HepG2 (cell line): ENCODE data around the gene CFAP97D1. TPM values are rescaled to one million over a fixed set of nuclear protein-coding genes. Genes with fewer than 3 reads are reported as not detected.

ENCODE experiments used
- ATF7-NPFF ChIP-seq: sonication (generic); formaldehyde crosslinking; IDR thresholded peaks from 2 replicates; pipeline ENCODE4 v1.8.1; 2023; ENCODE audit warnings: mild to moderate bottlenecking, low read depth, missing genetic modification reagents, moderate library complexity
- FOXP1 ChIP-seq, 2 experiments: fragments of 450-650 bp in 1 of 2; IDR thresholded peaks; 2 replicates each; pipeline ENCODE4 v1.6.1; 2017 to 2018; ENCODE audit warnings: antibody characterized with exemption in 1 of 2
- MEF2D ChIP-seq: sonication (generic); formaldehyde crosslinking; IDR thresholded peaks from 2 replicates; pipeline ENCODE4 v1.5.1; 2020; ENCODE audit warnings: mild to moderate bottlenecking, missing genetic modification reagents
- NR2F1 ChIP-seq, 2 experiments: fragments of 450-650 bp in 1 of 2; formaldehyde crosslinking in 1 of 2; IDR thresholded peaks; 2 replicates each; pipeline versions ENCODE4 v1.5.0 to v1.6.1; 2016 to 2020; ENCODE audit warnings: mild to moderate bottlenecking in 1 of 2, missing compliant biosample characterization in 1 of 2, missing genetic modification reagents in 1 of 2, moderate library complexity in 1 of 2
- POLR2AphosphoS5 ChIP-seq: IDR thresholded peaks from 2 replicates; pipeline ENCODE4 v1.6.1; 2012; ENCODE audit warnings: low read depth, low read length
- RFXANK ChIP-seq: IDR thresholded peaks from 2 replicates; pipeline ENCODE4 v1.6.1; 2016
- SMAD9 ChIP-seq: sonication (generic); formaldehyde crosslinking; IDR thresholded peaks from 2 replicates; pipeline ENCODE4 v1.5.1; 2020; ENCODE audit warnings: mild to moderate bottlenecking, missing genetic modification reagents
- SMC3 ChIP-seq: IDR thresholded peaks from 2 replicates; pipeline ENCODE4 v1.6.1; 2011; ENCODE audit warnings: low read length, improper control_type of control experiment
- SRF ChIP-seq: IDR thresholded peaks from 2 replicates; pipeline ENCODE4 v1.6.1; 2011; ENCODE audit warnings: mild to moderate bottlenecking, low read depth, low read length, moderate library complexity
- TOPORS ChIP-seq: sonication (generic); formaldehyde crosslinking; IDR thresholded peaks from 2 replicates; pipeline ENCODE4 v1.8.0; 2023; ENCODE audit warnings: mild to moderate bottlenecking, missing genetic modification reagents
- WIZ ChIP-seq: sonication (generic); formaldehyde crosslinking; IDR thresholded peaks from 2 replicates; pipeline ENCODE4 v1.5.1; 2020; ENCODE audit warnings: mild to moderate bottlenecking, missing genetic modification reagents
- XRCC5 ChIP-seq: fragments of 200-400 bp; formaldehyde crosslinking; optimal IDR thresholded peaks from 2 replicates; pipeline ENCODE3; 2017; ENCODE audit warnings: mild to moderate bottlenecking, low read length
- ZFP41 ChIP-seq: sonication (generic); formaldehyde crosslinking; IDR thresholded peaks from 2 replicates; pipeline ENCODE4 v1.4.0; 2020; ENCODE audit warnings: mild to moderate bottlenecking, missing genetic modification reagents, borderline replicate concordance
- ZNF253 ChIP-seq: sonication (generic); formaldehyde crosslinking; IDR thresholded peaks from 2 replicates; pipeline ENCODE4 v1.8.0; 2022; ENCODE audit warnings: mild to moderate bottlenecking, missing genetic modification reagents, borderline replicate concordance
- ZNF331 ChIP-seq: sonication (generic); formaldehyde crosslinking; IDR thresholded peaks from 2 replicates; pipeline ENCODE4 v1.4.0; 2020; ENCODE audit warnings: missing genetic modification reagents
- ZNF430 ChIP-seq: sonication (generic); formaldehyde crosslinking; IDR thresholded peaks from 2 replicates; pipeline ENCODE4 v1.9.0; 2021; ENCODE audit warnings: mild to moderate bottlenecking, missing genetic modification reagents
- ZNF615 ChIP-seq: sonication (generic); formaldehyde crosslinking; IDR thresholded peaks from 2 replicates; pipeline ENCODE4 v1.5.0; 2020; ENCODE audit warnings: mild to moderate bottlenecking, missing genetic modification reagents, borderline replicate concordance
- ZSCAN29 ChIP-seq: sonication (generic); formaldehyde crosslinking; conservative IDR thresholded peaks from 2 replicates; pipeline ENCODE4 v1.4.0; 2020; ENCODE audit warnings: mild to moderate bottlenecking, missing genetic modification reagents
- polyA plus RNA-seq, 8 experiments: library from polyadenylated mRNA; depleted of rRNA in 3 of 8; stranded (reverse) in 7 of 8; unstranded in 1 of 8; fragments of >200 nt; fragmentation: Illumina TruSeq in 4 of 8; extraction: Trizol in 4 of 8; gene quantifications; 2 replicates each; pipeline versions ENCODE4 v1.2.1 to v1.2.3, GENCODE V29; 2011 to 2016; ENCODE audit warnings: low read depth in 4 of 8, missing spikeins in 1 of 8, mixed read lengths in 1 of 8; ENCODE audit not compliant: insufficient read depth in 1 of 8
- total RNA-seq, 5 experiments: library from RNA; depleted of rRNA; stranded (reverse); fragments of >200 nt; fragmentation: Illumina TruSeq; extraction: Trizol; gene quantifications; 2 replicates each; pipeline ENCODE4 v1.2.3, GENCODE V29; 2016; ENCODE audit warnings: low read depth in 1 of 5
- TF ChIP-seq, protein P1 (sequence below): sonication (generic); IDR thresholded peaks from 2 replicates; pipeline ENCODE4 v1.6.1; 2016; ENCODE audit warnings: low read depth, borderline replicate concordance
- TF ChIP-seq, protein P2 (sequence below): IDR thresholded peaks from 2 replicates; pipeline ENCODE4 v1.6.1; 2018; ENCODE audit warnings: missing genetic modification reagents
- TF ChIP-seq, protein P3 (sequence below): sonication (generic); formaldehyde crosslinking; conservative IDR thresholded peaks from 2 replicates; pipeline ENCODE4 v1.8.1; 2023; ENCODE audit warnings: missing genetic modification reagents
- TF ChIP-seq, protein P4 (sequence below): IDR thresholded peaks from 2 replicates; pipeline ENCODE4 v1.6.1; 2016; ENCODE audit warnings: low read depth, control low read depth
- TF ChIP-seq, protein P5 (sequence below): sonication (generic); formaldehyde crosslinking; IDR thresholded peaks from 2 replicates; pipeline ENCODE4 v1.9.0; 2021; ENCODE audit warnings: missing genetic modification reagents, borderline replicate concordance

The CFAP97D1 gene
- total and polyA plus RNA-seq, 2 of the 13 experiments (the other 11 are each of a cell fraction or from before 2014, with no cell fraction given) = 0.02 TPM; not detected in 1

DNA sequence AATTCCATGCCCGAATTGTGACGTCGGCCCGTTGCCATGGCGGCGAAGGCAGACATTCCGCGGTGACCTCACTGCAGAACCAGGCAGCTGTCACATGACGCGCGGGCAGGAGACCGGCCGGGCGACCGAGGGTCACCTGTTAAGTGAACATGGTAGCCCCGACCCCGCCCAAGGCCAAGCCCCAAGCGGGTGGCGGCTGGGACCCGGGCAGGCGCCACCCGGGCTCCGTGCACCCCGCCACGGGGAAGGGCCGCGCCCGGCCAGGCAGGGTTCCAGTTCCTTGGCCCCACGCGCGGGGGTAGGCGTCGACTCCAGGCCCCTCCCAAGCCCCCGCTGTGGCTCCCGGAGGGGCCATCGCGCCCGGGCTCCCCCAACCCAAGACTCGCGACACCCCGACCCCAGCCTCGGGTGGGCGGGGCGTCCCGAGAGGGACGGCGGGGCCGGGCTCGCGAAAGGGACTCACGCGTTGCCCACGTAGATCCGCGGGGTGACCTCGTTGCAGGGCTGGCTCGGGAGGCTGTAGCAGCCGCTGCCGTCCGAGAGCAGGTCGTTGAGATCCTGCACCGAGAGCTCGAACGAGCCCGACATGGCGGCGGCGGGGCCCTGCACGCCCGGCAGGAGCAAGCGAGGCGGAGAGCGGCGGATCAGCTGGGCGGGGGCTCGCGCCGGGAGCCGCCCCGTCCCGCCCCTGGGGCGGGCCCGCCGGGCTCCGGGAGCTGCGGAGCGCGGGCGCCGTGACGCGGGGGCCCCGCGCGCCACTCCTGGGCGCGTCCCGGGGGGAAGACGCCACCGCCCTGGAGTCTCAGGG, 1.7 kb upstream of the CFAP97D1 start, which contains the start of gene DUSP3 (continued):
- TF ChIP-seq ZSCAN29 = peak; percentile 66; the same call in 1 of the 2 replicates
- TF ChIP-seq, protein P1, sequence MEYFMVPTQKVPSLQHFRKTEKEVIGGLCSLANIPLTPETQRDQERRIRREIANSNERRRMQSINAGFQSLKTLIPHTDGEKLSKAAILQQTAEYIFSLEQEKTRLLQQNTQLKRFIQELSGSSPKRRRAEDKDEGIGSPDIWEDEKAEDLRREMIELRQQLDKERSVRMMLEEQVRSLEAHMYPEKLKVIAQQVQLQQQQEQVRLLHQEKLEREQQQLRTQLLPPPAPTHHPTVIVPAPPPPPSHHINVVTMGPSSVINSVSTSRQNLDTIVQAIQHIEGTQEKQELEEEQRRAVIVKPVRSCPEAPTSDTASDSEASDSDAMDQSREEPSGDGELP = peak; percentile 86
- no peak for TF ChIP-seq FOXP1 (IDR thresholded peaks at IDR 0.05)
- TF ChIP-seq FOXP1 (CRISPR knock-in tag; IDR thresholded peaks at IDR 0.05) = no peak
- TF ChIP-seq, protein P2, sequence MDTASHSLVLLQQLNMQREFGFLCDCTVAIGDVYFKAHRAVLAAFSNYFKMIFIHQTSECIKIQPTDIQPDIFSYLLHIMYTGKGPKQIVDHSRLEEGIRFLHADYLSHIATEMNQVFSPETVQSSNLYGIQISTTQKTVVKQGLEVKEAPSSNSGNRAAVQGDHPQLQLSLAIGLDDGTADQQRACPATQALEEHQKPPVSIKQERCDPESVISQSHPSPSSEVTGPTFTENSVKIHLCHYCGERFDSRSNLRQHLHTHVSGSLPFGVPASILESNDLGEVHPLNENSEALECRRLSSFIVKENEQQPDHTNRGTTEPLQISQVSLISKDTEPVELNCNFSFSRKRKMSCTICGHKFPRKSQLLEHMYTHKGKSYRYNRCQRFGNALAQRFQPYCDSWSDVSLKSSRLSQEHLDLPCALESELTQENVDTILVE (CRISPR knock-in tag) = no peak; the same call in 1 of the 2 replicates
- TF ChIP-seq SMC3 = no peak
- 0 out of 2 replicates have a peak, but pooled peaks have one; percentile 49 for TF ChIP-seq ZFP41 (CRISPR knock-in tag)
- TF ChIP-seq ZNF253 (CRISPR knock-in tag) = peak; percentile 88; the same call in 1 of the 2 replicates
- TF ChIP-seq, protein P3, sequence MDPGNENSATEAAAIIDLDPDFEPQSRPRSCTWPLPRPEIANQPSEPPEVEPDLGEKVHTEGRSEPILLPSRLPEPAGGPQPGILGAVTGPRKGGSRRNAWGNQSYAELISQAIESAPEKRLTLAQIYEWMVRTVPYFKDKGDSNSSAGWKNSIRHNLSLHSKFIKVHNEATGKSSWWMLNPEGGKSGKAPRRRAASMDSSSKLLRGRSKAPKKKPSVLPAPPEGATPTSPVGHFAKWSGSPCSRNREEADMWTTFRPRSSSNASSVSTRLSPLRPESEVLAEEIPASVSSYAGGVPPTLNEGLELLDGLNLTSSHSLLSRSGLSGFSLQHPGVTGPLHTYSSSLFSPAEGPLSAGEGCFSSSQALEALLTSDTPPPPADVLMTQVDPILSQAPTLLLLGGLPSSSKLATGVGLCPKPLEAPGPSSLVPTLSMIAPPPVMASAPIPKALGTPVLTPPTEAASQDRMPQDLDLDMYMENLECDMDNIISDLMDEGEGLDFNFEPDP (CRISPR knock-in tag) = no peak
- TF ChIP-seq ZNF615 = no peak
- TF ChIP-seq ATF7-NPFF (CRISPR knock-in tag) = peak; percentile 71; the same call in 1 of the 2 replicates
- TF ChIP-seq, protein P4, sequence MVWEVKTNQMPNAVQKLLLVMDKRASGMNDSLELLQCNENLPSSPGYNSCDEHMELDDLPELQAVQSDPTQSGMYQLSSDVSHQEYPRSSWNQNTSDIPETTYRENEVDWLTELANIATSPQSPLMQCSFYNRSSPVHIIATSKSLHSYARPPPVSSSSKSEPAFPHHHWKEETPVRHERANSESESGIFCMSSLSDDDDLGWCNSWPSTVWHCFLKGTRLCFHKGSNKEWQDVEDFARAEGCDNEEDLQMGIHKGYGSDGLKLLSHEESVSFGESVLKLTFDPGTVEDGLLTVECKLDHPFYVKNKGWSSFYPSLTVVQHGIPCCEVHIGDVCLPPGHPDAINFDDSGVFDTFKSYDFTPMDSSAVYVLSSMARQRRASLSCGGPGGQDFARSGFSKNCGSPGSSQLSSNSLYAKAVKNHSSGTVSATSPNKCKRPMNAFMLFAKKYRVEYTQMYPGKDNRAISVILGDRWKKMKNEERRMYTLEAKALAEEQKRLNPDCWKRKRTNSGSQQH (CRISPR knock-in tag) = no peak
- TF ChIP-seq, protein P5, sequence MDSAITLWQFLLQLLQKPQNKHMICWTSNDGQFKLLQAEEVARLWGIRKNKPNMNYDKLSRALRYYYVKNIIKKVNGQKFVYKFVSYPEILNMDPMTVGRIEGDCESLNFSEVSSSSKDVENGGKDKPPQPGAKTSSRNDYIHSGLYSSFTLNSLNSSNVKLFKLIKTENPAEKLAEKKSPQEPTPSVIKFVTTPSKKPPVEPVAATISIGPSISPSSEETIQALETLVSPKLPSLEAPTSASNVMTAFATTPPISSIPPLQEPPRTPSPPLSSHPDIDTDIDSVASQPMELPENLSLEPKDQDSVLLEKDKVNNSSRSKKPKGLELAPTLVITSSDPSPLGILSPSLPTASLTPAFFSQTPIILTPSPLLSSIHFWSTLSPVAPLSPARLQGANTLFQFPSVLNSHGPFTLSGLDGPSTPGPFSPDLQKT (CRISPR knock-in tag) = no peak
- no peak for TF ChIP-seq MEF2D (CRISPR knock-in tag)
- TF ChIP-seq NR2F1 (CRISPR knock-in tag; IDR thresholded peaks at IDR 0.05) = peak in 1 of 2 experiments; percentile 18; a peak in 2 of 4 replicates
- TF ChIP-seq SMAD9 (CRISPR knock-in tag) = 0 out of 2 replicates have a peak, but pooled peaks have one; percentile 17
- TF ChIP-seq WIZ (CRISPR knock-in tag) = peak; percentile 75; the same call in 1 of the 2 replicates
- TF ChIP-seq TOPORS (CRISPR knock-in tag) = peak; percentile 71
- TF ChIP-seq POLR2AphosphoS5 = peak; percentile 77
- TF ChIP-seq RFXANK (CRISPR knock-in tag) = peak; percentile 49; the same call in 1 of the 2 replicates
- TF ChIP-seq ZNF430 = peak; percentile 84
- TF ChIP-seq ZNF331 (CRISPR knock-in tag) = peak; percentile 50; the same call in 1 of the 2 replicates
- TF ChIP-seq SRF = no peak
- peak; percentile 54 for TF ChIP-seq XRCC5
